H1 (cell line): Measurements from ENCODE around the gene SMOC2. TPM values are rescaled to one million over a fixed set of nuclear protein-coding genes. Genes with fewer than 3 reads are reported as not detected.

ENCODE experiments used
- CTCF ChIA-PET: fragments of 300-600 bp; sonication (Branson Sonifier 250); formaldehyde crosslinking; loops from one replicate; lab custom pipeline; 2021; ENCODE audit not compliant: partially characterized antibody; lab: Charles Lee
- POLR2A ChIA-PET: fragments of 300-600 bp; sonication (Branson Sonifier 250); formaldehyde crosslinking; loops from one replicate; lab custom pipeline; 2021; ENCODE audit warnings: inconsistent platforms; ENCODE audit not compliant: partially characterized antibody; lab: Charles Lee
- DNase-seq, 2 experiments: peaks; one replicate each; pipeline versions ENCODE4 v3.0.0 to v3.0.0-alpha.2; 2010 to 2022; ENCODE audit warnings: low spot score in 2 of 2, low read depth in 1 of 2, mixed read lengths in 1 of 2
- FAIRE-seq: peaks from 2 replicates; lab custom pipeline; 2011; peaks lifted over from hg19 to GRCh38; lab: Jason Lieb, UNC
- H2AFZ ChIP-seq: 2 replicates; pipeline ENCODE4 v1.8.1; 2012; ENCODE audit warnings: low read length, inconsistent platforms
- H2AK5ac ChIP-seq: 2 replicates; pipeline ENCODE4 v1.6.1; 2013; ENCODE audit warnings: low read depth, low read length
- H2BK120ac ChIP-seq: replicated peaks from 2 replicates; pipeline ENCODE3; 2013; ENCODE audit warnings: low read depth, low read length, inconsistent platforms
- H2BK12ac ChIP-seq: 2 replicates; pipeline ENCODE4 v1.6.1; 2013; ENCODE audit warnings: low read depth, low read length
- H2BK15ac ChIP-seq: 2 replicates; pipeline ENCODE4 v1.6.1; 2013; ENCODE audit warnings: low read length
- H2BK20ac ChIP-seq: 2 replicates; pipeline ENCODE4 v1.6.1; 2013; ENCODE audit warnings: low read length
- H2BK5ac ChIP-seq: 2 replicates; pipeline ENCODE4 v1.6.1; 2013; ENCODE audit warnings: low read depth, low read length
- H3K14ac ChIP-seq: 2 replicates; pipeline ENCODE4 v1.6.1; 2013; ENCODE audit warnings: inconsistent platforms; ENCODE audit not compliant: insufficient read length
- H3K18ac ChIP-seq: 2 replicates; pipeline ENCODE4 v1.6.1; 2013; ENCODE audit warnings: low read length; ENCODE audit errors: extremely low read depth
- H3K23ac ChIP-seq: 2 replicates; pipeline ENCODE4 v1.6.1; 2013; ENCODE audit warnings: inconsistent platforms; ENCODE audit not compliant: insufficient read length
- H3K23me2 ChIP-seq: 2 replicates; pipeline ENCODE4 v1.6.1; 2013; ENCODE audit warnings: low read depth, low read length
- H3K27ac ChIP-seq: 2 replicates; pipeline ENCODE4 v1.6.1; 2011; ENCODE audit warnings: low read depth, low read length, inconsistent platforms
- H3K27me3 ChIP-seq, 4 experiments: replicated peaks in 1 of 4; 1 replicate in 1 of 4; 2 replicates in 3 of 4; pipeline versions ENCODE4 v1.6.1 to v1.8.1; 2011 to 2013; ENCODE audit warnings: low read length in 3 of 4, mild to moderate bottlenecking in 3 of 4, inconsistent platforms in 2 of 4, mixed read lengths in 2 of 4, moderate library complexity in 1 of 4; ENCODE audit not compliant: control insufficient read depth in 3 of 4, insufficient read depth in 3 of 4; ENCODE audit errors: extremely low read depth in 1 of 4
- H3K36me3 ChIP-seq, 4 experiments: 2 replicates each; pipeline versions ENCODE4 v1.6.1 to v1.8.1; 2011 to 2013; ENCODE audit warnings: mild to moderate bottlenecking in 4 of 4, low read length in 3 of 4, moderate library complexity in 2 of 4, control low read depth in 1 of 4, inconsistent platforms in 1 of 4; ENCODE audit not compliant: insufficient read depth in 4 of 4, control insufficient read depth in 2 of 4
- H3K4ac ChIP-seq: replicated peaks from 2 replicates; pipeline ENCODE3; 2013; ENCODE audit warnings: low read length, low read depth, mixed read lengths, inconsistent platforms; ENCODE audit not compliant: insufficient read length
- H3K4me1 ChIP-seq, 4 experiments: replicated peaks in 1 of 4; 1 replicate in 1 of 4; 2 replicates in 3 of 4; pipeline versions ENCODE4 v1.6.1 to v1.8.1; 2011 to 2013; ENCODE audit warnings: low read length in 3 of 4, inconsistent platforms in 2 of 4, mixed read lengths in 1 of 4; ENCODE audit not compliant: insufficient read depth in 4 of 4, control insufficient read depth in 3 of 4
- H3K4me2 ChIP-seq, 2 experiments: 2 replicates each; pipeline versions ENCODE4 v1.6.1 to v1.8.1; 2011 to 2013; ENCODE audit warnings: low read depth in 2 of 2, low read length in 2 of 2, control low read depth in 1 of 2, inconsistent platforms in 1 of 2, mild to moderate bottlenecking in 1 of 2; ENCODE audit not compliant: insufficient read depth in 1 of 2
- H3K4me3 ChIP-seq, 4 experiments: fragments of 200-600, 300-600 bp in 1 of 4; sonication (generic), shearing (Covaris generic), sonication (Bioruptor Twin) in 1 of 4; 2 replicates each; pipeline versions ENCODE4 v1.5.1 to v1.8.1; 2011 to 2016; ENCODE audit warnings: low read length in 4 of 4, low read depth in 3 of 4, control low read depth in 2 of 4, inconsistent platforms in 2 of 4, mild to moderate bottlenecking in 2 of 4, mixed read lengths in 1 of 4, moderate library complexity in 1 of 4; ENCODE audit not compliant: insufficient read depth in 2 of 4; ENCODE audit errors: extremely low read depth in 1 of 4
- H3K56ac ChIP-seq: replicated peaks from 2 replicates; pipeline ENCODE3; 2013; ENCODE audit warnings: low read depth, mild to moderate bottlenecking, mixed read lengths, low read length, inconsistent platforms; ENCODE audit not compliant: insufficient read length
- H3K79me1 ChIP-seq: 2 replicates; pipeline ENCODE4 v1.6.1; 2013; ENCODE audit warnings: low read depth, low read length, control low read depth
- H3K79me2 ChIP-seq, 2 experiments: 2 replicates each; pipeline versions ENCODE4 v1.6.1 to v1.8.1; 2012 to 2013; ENCODE audit warnings: low read length in 2 of 2, mild to moderate bottlenecking in 2 of 2, inconsistent platforms in 1 of 2; ENCODE audit not compliant: insufficient read depth in 2 of 2, control insufficient read depth in 1 of 2
- H3K9ac ChIP-seq, 4 experiments: replicated peaks in 1 of 4; 1 replicate in 1 of 4; 2 replicates in 3 of 4; pipeline versions ENCODE4 v1.6.1 to v1.8.1; 2011 to 2013; ENCODE audit warnings: low read depth in 3 of 4, low read length in 3 of 4, control low read depth in 2 of 4, mild to moderate bottlenecking in 2 of 4, moderate library complexity in 2 of 4, inconsistent platforms in 1 of 4; ENCODE audit errors: extremely low read depth in 1 of 4
- H3K9me3 ChIP-seq, 2 experiments: 2 replicates each; pipeline versions ENCODE4 v1.6.1 to v1.8.1; 2012 to 2013; ENCODE audit warnings: mild to moderate bottlenecking in 2 of 2, moderate library complexity in 2 of 2, control low read depth in 1 of 2, inconsistent platforms in 1 of 2, low read depth in 1 of 2, low read length in 1 of 2, mixed read lengths in 1 of 2; ENCODE audit not compliant: insufficient read depth in 2 of 2
- H4K20me1 ChIP-seq, 2 experiments: replicated peaks in 1 of 2; 2 replicates each; pipeline versions ENCODE3 to v1.8.1; 2011 to 2013; ENCODE audit warnings: inconsistent platforms in 2 of 2, low read length in 2 of 2, mild to moderate bottlenecking in 1 of 2; ENCODE audit not compliant: insufficient read depth in 2 of 2, control insufficient read depth in 1 of 2
- H4K5ac ChIP-seq: 2 replicates; pipeline ENCODE4 v1.6.1; 2013; ENCODE audit warnings: low read length, low read depth, mixed read lengths, inconsistent platforms; ENCODE audit not compliant: insufficient read length
- H4K8ac ChIP-seq: 2 replicates; pipeline ENCODE4 v1.8.0; 2013; ENCODE audit warnings: mild to moderate bottlenecking, moderate library complexity, low read length, inconsistent platforms; ENCODE audit not compliant: insufficient read depth; ENCODE audit errors: extremely low read depth
- H4K91ac ChIP-seq: replicated peaks from 2 replicates; pipeline ENCODE3; 2013; ENCODE audit warnings: low read length, mixed read lengths, inconsistent platforms; ENCODE audit not compliant: insufficient read length
- BCL11A ChIP-seq, 2 experiments: IDR thresholded peaks; one replicate each; pipeline ENCODE4 v1.6.1; 2011; ENCODE audit warnings: low read depth in 2 of 2, low read length in 2 of 2, mild to moderate bottlenecking in 2 of 2
- EGR1 ChIP-seq: IDR thresholded peaks from 2 replicates; pipeline ENCODE4 v1.6.1; 2011; ENCODE audit warnings: low read depth, low read length, borderline replicate concordance
- SUZ12 ChIP-seq: fragments of 200-600 bp; sonication (generic); IDR thresholded peaks from 2 replicates; pipeline ENCODE4 v1.6.1; 2012; ENCODE audit warnings: mild to moderate bottlenecking, inconsistent platforms, low read length, moderate library complexity, mixed read lengths
- WGBS, 2 experiments: shearing (Covaris generic) in 1 of 2; methylation state at CpG; one replicate each; pipeline versions ENCODE4 v1.1.6 to v1.1.7; 2013 to 2015; ENCODE audit warnings: low lambda C conversion rate in 2 of 2, mixed read lengths in 2 of 2, inconsistent platforms in 1 of 2, low coverage in 1 of 2, missing lambda C conversion rate in 1 of 2; ENCODE audit not compliant: insufficient replicate concordance in 2 of 2, insufficient coverage in 1 of 2, insufficient read length in 1 of 2; ENCODE audit errors: extremely low coverage in 1 of 2, missing lambda C conversion rate in 1 of 2; 5-methylcytosine and 5-hydroxymethylcytosine counted together
- polyA plus RNA-seq, 7 experiments: library from polyadenylated mRNA; depleted of rRNA in 3 of 7; stranded (reverse) in 5 of 7; unstranded in 2 of 7; fragments of >200 nt in 5 of 7; fragments of 200-250 nt in 2 of 7; gene quantifications; 1 replicate in 5 of 7; 2 replicates in 1 of 7; 4 replicates in 1 of 7; pipeline versions ENCODE4 v1.2.1 to v1.2.3, GENCODE V29; 2011 to 2013; ENCODE audit warnings: missing spikeins in 2 of 7, mixed read lengths in 2 of 7
- total RNA-seq: library from RNA; stranded (reverse); fragmentation: NEBNext Ultra II Directional; extraction: Animal tissue kit (Norgen Biotek cat#: 25700); gene quantifications from 2 replicates; pipeline ENCODE4 v1.2.1, GENCODE V29; 2021

SMOC2 gene
- total and polyA plus RNA-seq, 2 of the 8 experiments (the other 6 are each of a cell fraction or from before 2014, with no cell fraction given): 7.7 to 8.5 TPM

- Histone ChIP-seq H3K79me2 (no peaks in the 10 kb centered on the region), H2BK120ac (no peak overlapping the region), H2AFZ (no peak overlapping the region), H3K4me2 (no peak overlapping the region), H2BK15ac (no peak overlapping the region), H3K4me1 (peaks cover 0 to 13% (median 1%) of the 10 kb centered on the region in 4 experiments; a peak in 2 of 7 replicates), H3K56ac (no peak overlapping the region), H3K18ac (no peak overlapping the region), H3K9me3 (no peaks in the 10 kb centered on the region), H4K91ac (no peak overlapping the region), H3K23me2 (no peaks in the 10 kb centered on the region), H3K79me1 (no peaks in the 10 kb centered on the region), H3K27ac (no peak overlapping the region), H4K5ac (no peak overlapping the region), H2BK12ac (no peak overlapping the region), H3K36me3 (no peaks in the 10 kb centered on the region), H3K23ac (no peak overlapping the region), H4K8ac (no peak overlapping the region), H2AK5ac (no peak overlapping the region), H3K4me3 (no peak overlapping the region), H4K20me1 (no peaks in the 10 kb centered on the region), H2BK20ac (no peak overlapping the region), H3K27me3 (no peaks in the 10 kb centered on the region), H2BK5ac (no peak overlapping the region), H3K14ac (no peak overlapping the region), H3K9ac (no peak overlapping the region), H3K4ac (no peak overlapping the region)
- POLR2A ChIA-PET: no interaction called here
- 94% methylated on average over 12 of the region's 12 CpGs; no CpG with 5 or more reads in 1 of the 2 experiments for WGBS, 2 experiments
- FAIRE-seq (no peak), DNase-seq (no peak)
- TF ChIP-seq EGR1: no peak
- no peak for TF ChIP-seq SUZ12
- TF ChIP-seq BCL11A (IDR thresholded peaks at IDR 0.05; ENCODE audit: low read depth in 2 of 2, low read length in 2 of 2): no peak
- CTCF ChIA-PET: no interaction called here
These were observed 46.4 kb upstream of the SMOC2 start for GRCh38 chr6:168394606-168395005.
